ENCODE results near the gene SAMD4B. TPM values are rescaled to one million over a fixed set of nuclear protein-coding genes. Genes with fewer than 3 reads are reported as not detected.

SAMD4B gene
- total and polyA plus RNA-seq, 9 of the 15 experiments (the other 6 are each of a cell fraction or from before 2014, with no cell fraction given): 3.4 to 90.5 (median 38.0) TPM

- peak; percentile 57 for TF ChIP-seq RBBP5 (IDR thresholded peaks at IDR 0.05; ENCODE audit: borderline replicate concordance, insufficient read depth, low read length, poor library complexity, severe bottlenecking)
- TF ChIP-seq XRCC4 (IDR thresholded peaks at IDR 0.05; ENCODE audit: extremely low read depth, insufficient read depth, insufficient read length): no peak
- no peak for TF ChIP-seq ZNF764 (CRISPR knock-in tag; IDR thresholded peaks at IDR 0.05; ENCODE audit: low read depth)
- no peak for TF ChIP-seq PHF21A (IDR thresholded peaks at IDR 0.05; ENCODE audit: borderline replicate concordance, low read depth)
- TF ChIP-seq FUS (optimal IDR thresholded peaks at IDR 0.05; ENCODE audit: low read depth, low read length): no peak
- TF ChIP-seq CBX3 (IDR thresholded peaks at IDR 0.05; ENCODE audit: borderline replicate concordance in 1 of 2, low read length in 2 of 2): peak in 1 of 2 experiments; percentile 52; a peak in 1 of 3 replicates
- TF ChIP-seq, protein P1, sequence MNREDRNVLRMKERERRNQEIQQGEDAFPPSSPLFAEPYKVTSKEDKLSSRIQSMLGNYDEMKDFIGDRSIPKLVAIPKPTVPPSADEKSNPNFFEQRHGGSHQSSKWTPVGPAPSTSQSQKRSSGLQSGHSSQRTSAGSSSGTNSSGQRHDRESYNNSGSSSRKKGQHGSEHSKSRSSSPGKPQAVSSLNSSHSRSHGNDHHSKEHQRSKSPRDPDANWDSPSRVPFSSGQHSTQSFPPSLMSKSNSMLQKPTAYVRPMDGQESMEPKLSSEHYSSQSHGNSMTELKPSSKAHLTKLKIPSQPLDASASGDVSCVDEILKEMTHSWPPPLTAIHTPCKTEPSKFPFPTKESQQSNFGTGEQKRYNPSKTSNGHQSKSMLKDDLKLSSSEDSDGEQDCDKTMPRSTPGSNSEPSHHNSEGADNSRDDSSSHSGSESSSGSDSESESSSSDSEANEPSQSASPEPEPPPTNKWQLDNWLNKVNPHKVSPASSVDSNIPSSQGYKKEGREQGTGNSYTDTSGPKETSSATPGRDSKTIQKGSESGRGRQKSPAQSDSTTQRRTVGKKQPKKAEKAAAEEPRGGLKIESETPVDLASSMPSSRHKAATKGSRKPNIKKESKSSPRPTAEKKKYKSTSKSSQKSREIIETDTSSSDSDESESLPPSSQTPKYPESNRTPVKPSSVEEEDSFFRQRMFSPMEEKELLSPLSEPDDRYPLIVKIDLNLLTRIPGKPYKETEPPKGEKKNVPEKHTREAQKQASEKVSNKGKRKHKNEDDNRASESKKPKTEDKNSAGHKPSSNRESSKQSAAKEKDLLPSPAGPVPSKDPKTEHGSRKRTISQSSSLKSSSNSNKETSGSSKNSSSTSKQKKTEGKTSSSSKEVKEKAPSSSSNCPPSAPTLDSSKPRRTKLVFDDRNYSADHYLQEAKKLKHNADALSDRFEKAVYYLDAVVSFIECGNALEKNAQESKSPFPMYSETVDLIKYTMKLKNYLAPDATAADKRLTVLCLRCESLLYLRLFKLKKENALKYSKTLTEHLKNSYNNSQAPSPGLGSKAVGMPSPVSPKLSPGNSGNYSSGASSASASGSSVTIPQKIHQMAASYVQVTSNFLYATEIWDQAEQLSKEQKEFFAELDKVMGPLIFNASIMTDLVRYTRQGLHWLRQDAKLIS (CRISPR knock-in tag; IDR thresholded peaks at IDR 0.05): peak; percentile 96
- no peak for TF ChIP-seq PHTF2 (CRISPR knock-in tag; IDR thresholded peaks at IDR 0.05)
- TF ChIP-seq ZNF57 (CRISPR knock-in tag; IDR thresholded peaks at IDR 0.05): no peak
- peak; percentile 87 for TF ChIP-seq SMAD1 (IDR thresholded peaks at IDR 0.05; ENCODE audit: low read depth, low read length, partially characterized antibody)
- TF ChIP-seq, protein P2, sequence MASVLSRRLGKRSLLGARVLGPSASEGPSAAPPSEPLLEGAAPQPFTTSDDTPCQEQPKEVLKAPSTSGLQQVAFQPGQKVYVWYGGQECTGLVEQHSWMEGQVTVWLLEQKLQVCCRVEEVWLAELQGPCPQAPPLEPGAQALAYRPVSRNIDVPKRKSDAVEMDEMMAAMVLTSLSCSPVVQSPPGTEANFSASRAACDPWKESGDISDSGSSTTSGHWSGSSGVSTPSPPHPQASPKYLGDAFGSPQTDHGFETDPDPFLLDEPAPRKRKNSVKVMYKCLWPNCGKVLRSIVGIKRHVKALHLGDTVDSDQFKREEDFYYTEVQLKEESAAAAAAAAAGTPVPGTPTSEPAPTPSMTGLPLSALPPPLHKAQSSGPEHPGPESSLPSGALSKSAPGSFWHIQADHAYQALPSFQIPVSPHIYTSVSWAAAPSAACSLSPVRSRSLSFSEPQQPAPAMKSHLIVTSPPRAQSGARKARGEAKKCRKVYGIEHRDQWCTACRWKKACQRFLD (CRISPR knock-in tag; IDR thresholded peaks at IDR 0.05): no peak
- TF ChIP-seq LEF1 (IDR thresholded peaks at IDR 0.05): 0 out of 2 replicates have a peak, but pooled peaks have one; percentile 2
- no peak for TF ChIP-seq ZNF384 (IDR thresholded peaks at IDR 0.05; ENCODE audit: low read depth, low read length)
- TF ChIP-seq SRF (CRISPR knock-in tag; IDR thresholded peaks at IDR 0.05): peak in 1 of 2 experiments; percentile 83; a peak in 2 of 4 replicates
- TF ChIP-seq NR2C2 (CRISPR knock-in tag; IDR thresholded peaks at IDR 0.05): 0 out of 2 replicates have a peak, but pooled peaks have one; percentile 52
- TF ChIP-seq NR2C2 (tag; IDR thresholded peaks at IDR 0.05): peak; percentile 53; the same call in 1 of the 2 replicates
- no peak for TF ChIP-seq SNAPC5 (CRISPR knock-in tag; IDR thresholded peaks at IDR 0.05)
- TF ChIP-seq SETDB1 (IDR thresholded peaks at IDR 0.05; ENCODE audit: low read length): no peak
These were observed 64.6 kb downstream of the SAMD4B start, which contains the start of gene ZFP36 (continued) for GRCh38 chr19:39406656-39407409.

Data from K562 (cell line).